Stimulated activated naive CD8-positive, alpha-beta T cell treated with anti-CD3 and anti-CD28 coated beads, Interleukin-15, Interleukin-2, amounts not matched to agents 100 ng/mL and 50 ng/mL, for 24 hours (primary cell): Measurements from ENCODE around the gene PASK.
"Not testable (repeated sequence)": the region's sequence is repeated elsewhere in the genome, so short reads cannot be mapped to it uniquely, and the experiment has no call there.

Source experiments
- H3K27ac Mint-ChIP-seq: one replicate; pipeline ENCODE4 v1.8.0; 2021; ENCODE audit warnings: mild to moderate bottlenecking, mixed read lengths
- H3K27me3 Mint-ChIP-seq: one replicate; pipeline ENCODE4 v1.8.0; 2021; ENCODE audit warnings: mixed read lengths
- H3K36me3 Mint-ChIP-seq: one replicate; pipeline ENCODE4 v1.8.0; 2021; ENCODE audit warnings: low read depth, mixed read lengths
- H3K4me1 Mint-ChIP-seq: one replicate; pipeline ENCODE4 v1.8.0; 2021; ENCODE audit warnings: low read depth, mixed read lengths
- H3K4me3 Mint-ChIP-seq: one replicate; pipeline ENCODE4 v1.8.0; 2021; ENCODE audit warnings: mild to moderate bottlenecking, mixed read lengths
- H3K9me3 Mint-ChIP-seq: one replicate; pipeline ENCODE4 v1.8.0; 2021; ENCODE audit warnings: mixed read lengths

The PASK gene

DNA sequence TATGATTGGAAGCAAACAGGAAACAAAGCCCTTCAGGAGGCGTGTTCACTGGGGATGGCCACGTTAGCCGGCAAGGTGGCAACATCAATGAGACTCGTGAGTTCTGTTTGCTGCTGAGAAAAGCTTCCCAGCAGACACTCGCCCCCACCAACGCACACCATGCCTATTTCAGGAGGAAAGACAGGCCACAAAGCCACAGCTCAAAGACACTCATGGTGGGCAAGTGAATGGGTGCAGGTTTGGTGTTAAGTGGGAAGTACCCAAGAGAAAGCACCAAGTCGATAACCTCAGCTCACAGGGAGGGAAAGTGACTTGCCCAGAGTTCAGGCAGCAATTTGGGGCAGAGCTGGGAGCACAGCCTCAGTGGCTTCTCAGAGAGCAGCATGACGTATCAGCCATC, 36.7 kb downstream of the PASK start:
- Mint-ChIP-seq H3K4me3 (peak overlapping the region; percentile 79), H3K4me1 (peaks cover 54% of the 10 kb centered on the region), H3K9me3 (no peaks in the 10 kb centered on the region)

DNA sequence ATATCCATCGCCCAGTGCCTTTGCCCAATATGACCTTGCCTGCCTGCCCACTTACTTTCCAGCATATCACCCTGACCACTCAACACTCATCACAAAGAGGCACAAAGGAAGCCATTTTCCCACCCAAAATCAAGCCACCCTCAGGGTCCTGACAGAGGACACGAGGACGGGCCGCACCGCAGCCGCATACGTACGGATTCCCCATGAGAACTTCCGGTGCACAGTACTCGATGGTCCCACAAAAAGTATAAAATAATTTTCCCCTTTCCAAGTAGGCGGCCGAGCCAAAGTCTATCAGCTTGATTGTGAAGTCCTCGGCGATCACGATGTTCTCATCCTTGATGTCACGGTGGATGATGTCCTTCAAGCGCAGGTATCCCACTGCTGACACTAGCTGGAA, 37.2 kb downstream of the PASK start:
- Mint-ChIP-seq H3K27ac (peak overlapping the region; percentile 95), H3K9me3 (no peaks in the 10 kb centered on the region), H3K27me3 (no peaks in the 10 kb centered on the region), H3K36me3 (peaks cover 53% of the 10 kb centered on the region), H3K4me3 (peak overlapping the region; percentile 79), H3K4me1 (peaks cover 54% of the 10 kb centered on the region)

More for the DNA sequence above, 36.7 kb downstream of the PASK start:
- H3K27ac Mint-ChIP-seq: peak overlapping the region; percentile 95
- peaks cover 58% of the 10 kb centered on the region for H3K36me3 Mint-ChIP-seq
- H3K27me3 Mint-ChIP-seq: no peaks in the 10 kb centered on the region

DNA sequence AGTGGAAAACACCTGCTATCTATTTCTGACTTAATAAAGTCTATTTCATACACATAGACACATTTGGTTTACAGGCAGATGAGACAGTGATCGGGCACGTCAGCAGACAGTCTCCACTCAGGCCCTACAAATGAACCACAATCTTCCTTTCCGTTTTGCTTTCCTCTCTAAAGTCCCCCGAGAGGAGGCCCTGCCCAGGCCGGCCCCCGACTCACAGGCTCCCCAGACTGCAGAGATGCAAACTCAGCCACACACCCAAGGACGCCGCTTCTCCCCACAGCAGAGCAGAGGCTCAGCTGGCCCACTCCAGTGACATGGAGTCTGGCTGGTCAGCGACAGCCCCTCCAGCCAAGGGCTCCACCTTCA, 37.8 kb downstream of the PASK start:
- Mint-ChIP-seq H3K27ac (peak overlapping the region; percentile 95), H3K9me3 (no peaks in the 10 kb centered on the region), H3K4me1 (peaks cover 54% of the 10 kb centered on the region), H3K4me3 (peak overlapping the region; percentile 79), H3K27me3 (no peaks in the 10 kb centered on the region), H3K36me3 (peaks cover 49% of the 10 kb centered on the region)

DNA sequence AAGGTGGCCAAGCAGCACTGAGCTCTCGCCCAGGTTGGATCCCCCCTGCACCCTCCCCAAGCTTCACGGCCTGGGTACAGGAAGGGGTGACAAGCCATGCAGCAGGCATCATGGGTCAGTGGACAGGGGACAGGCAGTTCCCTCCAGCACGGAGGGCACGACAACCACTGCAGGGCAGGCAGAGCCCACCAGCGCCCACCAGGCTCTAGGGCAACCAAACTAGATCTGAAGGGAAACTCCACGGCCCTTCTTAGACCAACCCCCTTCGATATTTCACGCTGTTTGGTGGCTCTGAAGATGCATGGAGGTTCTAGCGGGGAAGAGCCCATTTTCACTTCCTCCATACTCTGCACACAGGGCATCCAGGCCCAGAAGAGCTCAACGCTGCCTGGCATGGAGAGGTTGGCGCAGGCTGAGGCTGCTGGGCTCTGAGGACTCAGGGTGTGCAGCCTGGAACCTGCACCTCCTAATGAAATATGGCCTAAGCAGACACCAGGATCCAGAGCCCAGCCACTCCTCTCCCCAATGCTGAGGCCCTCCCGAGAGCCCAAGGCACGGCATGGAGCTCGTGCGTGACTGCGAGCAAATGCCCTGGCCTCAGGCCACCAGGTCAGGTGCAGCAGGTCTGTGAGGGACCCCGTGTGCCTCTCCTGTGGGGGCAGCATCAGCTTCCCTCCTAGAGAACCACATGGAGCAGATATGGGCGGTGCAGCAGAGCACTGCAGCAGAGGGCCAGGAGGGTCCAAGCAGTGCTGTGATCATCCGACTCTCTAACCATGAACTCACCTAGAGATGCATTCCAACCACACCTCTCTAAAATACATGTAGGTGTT, 38.4 kb downstream of the PASK start:
- Mint-ChIP-seq H3K4me1 (peaks cover 54% of the 10 kb centered on the region), H3K9me3 (no peaks in the 10 kb centered on the region), H3K27ac (peak overlapping the region; percentile 95), H3K36me3 (peaks cover 46% of the 10 kb centered on the region), H3K27me3 (no peaks in the 10 kb centered on the region), H3K4me3 (peak overlapping the region; percentile 79)

DNA sequence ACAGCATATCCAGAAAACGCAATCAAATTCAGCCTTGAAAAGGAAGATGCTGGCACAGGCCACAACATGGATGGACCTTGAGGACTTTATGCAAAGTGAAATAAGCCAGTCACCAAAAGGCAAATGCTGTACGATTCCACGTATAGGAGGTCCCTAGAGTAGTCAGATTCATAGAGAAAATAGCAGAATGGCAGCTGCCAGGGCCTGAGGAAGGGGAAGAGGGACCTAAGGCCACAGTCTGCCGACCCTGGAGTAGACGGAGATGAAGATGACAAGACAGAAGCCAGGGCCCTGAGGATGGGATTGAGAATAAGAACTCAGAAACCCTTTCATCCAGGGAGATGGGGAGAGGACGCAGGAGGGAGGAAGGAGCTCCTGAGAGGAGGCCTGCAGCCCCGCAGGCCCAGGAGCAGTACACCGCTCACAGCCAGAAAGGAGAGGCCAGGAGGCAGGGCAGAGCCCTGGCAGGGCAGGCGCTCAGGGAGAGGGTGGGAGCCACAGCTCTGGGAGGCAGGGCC, 39.1 kb downstream of the PASK start:
- H3K9me3 Mint-ChIP-seq: no peaks in the 10 kb centered on the region
- H3K27ac Mint-ChIP-seq: peak overlapping the region; percentile 95
- H3K36me3 Mint-ChIP-seq: peaks cover 47% of the 10 kb centered on the region
- H3K4me1 Mint-ChIP-seq: peaks cover 54% of the 10 kb centered on the region
- peak overlapping the region; percentile 79 for H3K4me3 Mint-ChIP-seq
- H3K27me3 Mint-ChIP-seq: no peaks in the 10 kb centered on the region

DNA sequence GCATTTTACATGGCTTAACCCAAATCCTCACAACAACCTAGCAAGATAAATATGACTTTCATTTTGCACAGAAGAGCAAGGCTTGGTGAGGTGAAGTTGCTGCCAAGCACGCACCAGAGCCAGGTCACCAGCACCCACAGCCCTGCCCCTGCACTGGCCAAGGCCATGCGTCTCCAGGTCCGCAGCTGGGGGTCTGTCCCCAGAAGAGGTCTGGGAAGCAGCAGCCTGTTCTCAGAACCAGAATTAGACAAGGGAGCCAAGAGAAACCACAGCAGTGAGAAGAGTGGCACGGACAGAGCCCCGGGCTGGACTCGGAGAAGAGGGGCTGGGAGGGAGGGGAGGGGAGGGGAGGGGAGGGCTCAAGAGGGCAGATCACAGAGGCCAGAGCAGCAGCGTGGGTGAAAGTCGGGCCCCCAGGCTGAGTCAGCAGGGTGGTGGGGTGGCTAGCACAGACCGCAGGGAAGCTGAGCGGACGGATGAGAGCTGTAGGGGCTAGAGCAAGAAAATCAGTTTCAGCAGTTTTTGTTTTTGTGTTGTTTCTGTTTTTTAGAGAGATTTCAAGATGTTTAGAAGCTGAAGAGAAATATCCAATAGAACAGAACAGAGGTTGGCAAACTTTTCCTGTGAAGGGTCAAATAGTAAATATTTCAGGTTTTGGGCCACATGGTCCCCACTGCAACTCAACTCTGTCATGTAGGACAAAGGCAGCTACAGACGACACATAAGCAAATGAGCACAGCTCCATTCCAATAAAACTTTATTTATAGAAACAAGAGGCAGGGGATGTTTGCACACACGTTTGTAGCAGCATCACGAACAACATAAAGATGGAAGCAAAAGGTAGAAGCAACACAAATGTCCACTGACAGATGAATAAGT, 39.8 kb downstream of the PASK start:
- no peaks in the 10 kb centered on the region for H3K27me3 Mint-ChIP-seq
- peaks cover 40% of the 10 kb centered on the region for H3K36me3 Mint-ChIP-seq
- H3K9me3 Mint-ChIP-seq: no peaks in the 10 kb centered on the region
- peaks cover 58% of the 10 kb centered on the region for H3K4me1 Mint-ChIP-seq
- peak overlapping the region; percentile 79 for H3K4me3 Mint-ChIP-seq
- peak overlapping the region; percentile 95 for H3K27ac Mint-ChIP-seq

DNA sequence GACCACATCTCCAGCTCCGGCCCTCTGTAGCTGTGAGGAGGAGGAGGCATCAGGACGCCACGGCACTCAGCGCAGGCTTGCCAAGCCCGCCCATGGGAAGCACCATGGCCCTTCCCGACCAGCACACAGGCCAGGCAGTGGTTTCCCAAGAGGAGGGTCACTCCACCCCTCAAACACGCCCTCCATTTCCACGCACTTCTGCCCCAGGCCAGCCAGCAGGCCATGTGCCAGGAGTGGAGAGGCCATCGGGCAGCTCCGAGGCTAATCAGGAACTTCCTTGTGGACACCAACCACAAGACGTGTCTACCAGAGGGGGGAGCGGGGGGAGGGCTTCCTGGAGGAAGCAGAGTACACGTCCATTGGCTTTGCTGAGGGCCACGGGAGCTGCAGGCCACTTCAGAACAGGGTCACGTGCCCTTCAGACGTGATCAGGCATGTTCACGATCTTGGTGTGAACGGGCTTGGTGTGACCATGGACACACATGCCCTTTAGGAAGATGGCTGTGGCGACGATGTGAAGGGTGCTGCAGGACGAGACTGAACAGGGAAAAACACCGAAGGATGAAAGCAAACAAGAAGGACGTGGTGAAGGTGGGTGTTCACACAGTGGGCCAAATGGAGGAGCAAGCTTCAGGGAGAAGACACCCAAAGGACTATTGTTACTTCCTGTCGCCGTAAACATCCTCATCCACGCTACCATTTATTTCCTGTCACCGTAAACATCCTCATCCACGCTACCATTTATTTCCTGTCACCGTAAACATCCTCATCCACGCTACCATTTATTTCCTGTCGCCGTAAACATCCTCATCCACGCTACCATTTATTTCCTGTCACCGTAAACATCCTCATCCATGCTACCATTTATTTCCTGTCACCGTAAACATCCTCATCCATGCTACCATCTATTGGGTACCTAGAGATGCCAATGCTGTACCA, 40.7 kb downstream of the PASK start:
- peaks cover 33% of the 10 kb centered on the region for H3K36me3 Mint-ChIP-seq
- H3K27me3 Mint-ChIP-seq: no peaks in the 10 kb centered on the region
- no peaks in the 10 kb centered on the region for H3K9me3 Mint-ChIP-seq

DNA sequence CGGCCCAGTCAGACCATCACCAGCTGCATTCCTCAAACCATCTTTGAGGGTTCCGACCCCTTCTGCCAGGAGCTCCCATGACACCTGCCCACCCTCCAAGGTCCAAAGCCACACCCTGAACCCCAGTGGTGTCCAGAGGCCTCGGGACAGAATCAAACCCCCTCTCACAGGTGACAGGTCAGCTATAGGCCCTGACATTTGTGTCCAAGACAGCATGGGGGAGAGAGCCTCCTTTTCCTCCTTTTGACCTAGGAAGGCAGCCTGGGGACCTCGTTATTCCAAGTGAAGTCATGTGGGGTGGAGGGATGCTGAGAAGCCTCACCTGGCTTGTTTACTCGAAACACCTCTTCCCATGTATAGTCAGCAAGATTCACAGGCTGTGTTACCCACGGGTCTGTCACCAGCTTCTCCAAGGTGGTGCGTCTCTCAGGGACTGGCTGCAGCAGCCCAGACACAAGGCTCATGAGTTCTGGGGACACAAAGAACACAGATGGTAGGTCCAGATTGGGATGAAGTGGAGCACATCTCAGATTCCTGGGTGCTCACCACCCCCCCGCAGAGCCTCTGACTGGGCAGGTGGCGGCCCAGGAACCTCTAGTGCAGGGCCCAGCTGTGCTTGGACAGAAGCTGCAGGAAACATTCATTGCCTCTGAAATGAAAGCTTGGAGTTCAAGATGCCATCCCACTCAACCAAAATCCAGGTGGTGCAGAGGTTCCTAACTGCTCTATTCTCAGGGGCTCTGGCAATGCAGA, 42.1 kb downstream of the PASK start:
- peaks cover 68% of the 10 kb centered on the region for H3K4me1 Mint-ChIP-seq
- no peak overlapping the region for H3K27ac Mint-ChIP-seq
- no peaks in the 10 kb centered on the region for H3K9me3 Mint-ChIP-seq
- H3K27me3 Mint-ChIP-seq: no peaks in the 10 kb centered on the region
- peaks cover 32% of the 10 kb centered on the region for H3K36me3 Mint-ChIP-seq
- no peak overlapping the region for H3K4me3 Mint-ChIP-seq

More for the DNA sequence above, 40.7 kb downstream of the PASK start:
- Mint-ChIP-seq H3K4me1 (peaks cover 65% of the 10 kb centered on the region), H3K27ac (peak overlapping the region; percentile 95), H3K4me3 (peak overlapping the region; percentile 79)

DNA sequence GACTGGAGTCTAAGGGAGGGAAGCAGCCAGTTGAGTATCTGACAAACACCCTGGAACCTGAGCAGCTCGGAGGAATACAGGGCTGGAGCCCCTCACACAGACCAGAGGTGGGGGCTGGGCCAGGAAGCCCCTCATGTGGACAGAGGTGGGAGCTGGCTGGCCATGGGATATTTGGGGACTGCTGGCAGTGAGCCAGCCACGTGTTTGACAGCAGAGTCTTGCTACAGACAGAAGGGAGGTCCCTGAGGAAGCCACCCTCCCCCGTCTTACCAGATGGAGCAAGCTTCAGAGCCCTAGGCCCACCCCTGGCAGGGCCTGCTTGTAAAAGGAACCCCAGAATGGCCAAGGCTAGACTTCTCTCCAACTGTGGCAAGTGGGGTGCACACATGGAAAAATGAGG, 43.6 kb downstream of the PASK start:
- H3K9me3 Mint-ChIP-seq: no peaks in the 10 kb centered on the region
- H3K27ac Mint-ChIP-seq: peak overlapping the region; percentile 31
- no peaks in the 10 kb centered on the region for H3K27me3 Mint-ChIP-seq
- H3K4me1 Mint-ChIP-seq: peaks cover 57% of the 10 kb centered on the region
- peaks cover 20% of the 10 kb centered on the region for H3K36me3 Mint-ChIP-seq
- H3K4me3 Mint-ChIP-seq: no peak overlapping the region

DNA sequence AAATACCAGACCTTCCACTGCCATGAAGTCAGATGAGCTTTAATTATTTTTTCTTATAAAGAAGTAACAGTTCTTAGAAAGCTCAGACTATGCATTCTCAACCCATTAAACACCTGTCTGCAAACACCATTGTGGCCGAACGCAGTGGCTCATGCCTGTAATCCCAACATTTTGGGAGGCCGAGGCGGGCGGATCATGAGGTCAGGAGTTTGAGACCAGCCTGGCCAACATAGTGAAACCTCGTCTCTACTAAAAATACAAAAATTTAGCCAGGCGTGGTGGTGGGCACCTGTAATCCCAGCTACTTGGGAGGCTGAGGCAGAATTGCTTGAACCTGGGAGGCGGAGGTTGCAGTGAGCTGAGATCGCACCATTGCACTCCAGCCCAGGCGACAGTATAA, 44.7 kb downstream of the PASK start:
- peaks cover 23% of the 10 kb centered on the region for H3K36me3 Mint-ChIP-seq
- H3K4me3 Mint-ChIP-seq, H3K27me3 Mint-ChIP-seq, H3K9me3 Mint-ChIP-seq, H3K27ac Mint-ChIP-seq: not testable (repeated sequence)
- H3K4me1 Mint-ChIP-seq: peaks cover 57% of the 10 kb centered on the region

DNA sequence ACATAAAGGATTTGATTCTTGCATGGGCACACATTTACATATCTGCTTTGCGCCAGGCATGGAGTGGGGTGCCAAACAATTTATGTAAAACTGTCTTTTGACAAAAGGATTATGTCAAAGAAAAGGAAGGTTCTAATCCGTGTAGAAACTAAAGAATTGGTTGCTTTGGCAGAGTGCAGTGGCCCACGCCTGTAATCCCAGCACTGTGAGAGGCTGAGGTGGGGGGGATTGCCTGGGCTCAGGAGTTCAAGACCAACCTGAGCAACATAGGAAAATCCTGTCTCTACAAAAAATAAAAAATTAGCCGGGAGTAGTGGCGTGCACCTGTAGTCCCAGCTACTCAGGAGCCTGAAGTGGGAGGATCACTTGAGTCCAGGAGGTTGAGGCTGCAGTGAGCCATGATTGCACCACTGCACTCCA, 46.1 kb downstream of the PASK start:
- Mint-ChIP-seq H3K4me3 (peak overlapping the region; percentile 89), H3K9me3 (no peaks in the 10 kb centered on the region), H3K27ac (peak overlapping the region; percentile 91), H3K4me1 (peaks cover 57% of the 10 kb centered on the region), H3K27me3 (no peaks in the 10 kb centered on the region), H3K36me3 (peaks cover 28% of the 10 kb centered on the region)

DNA sequence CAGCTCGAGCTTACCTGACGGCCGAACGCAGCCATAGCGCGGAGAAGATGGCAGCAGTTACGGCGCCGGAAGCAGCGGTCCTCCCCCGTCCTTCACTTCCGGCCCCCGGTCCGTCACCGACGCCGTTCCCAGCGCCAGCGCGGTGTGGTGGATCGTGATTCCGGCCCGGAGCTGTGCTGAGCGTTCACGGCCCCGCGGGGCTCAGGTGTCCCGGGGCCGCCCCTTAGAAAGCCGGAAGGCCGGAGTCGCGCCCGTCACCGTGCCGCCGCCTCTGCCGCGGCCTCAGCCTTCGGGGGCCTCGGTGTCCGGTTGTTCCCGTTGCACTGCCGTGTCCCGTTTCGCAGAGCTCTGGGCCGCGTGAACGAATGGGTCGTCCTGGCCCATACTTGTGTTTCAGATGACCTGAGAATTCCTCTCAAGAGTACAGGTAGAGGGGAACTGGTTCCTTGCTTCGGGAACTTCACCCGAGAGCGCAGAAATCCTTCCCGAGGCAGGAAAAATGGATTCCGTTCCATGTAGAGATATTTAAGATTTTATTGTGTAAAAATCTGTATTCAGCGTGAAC, 47.0 kb downstream of the PASK start, which contains the start of gene MTERF4:
TSS of gene MTERF4 (minus strand) at position 49 of the 565 bp plus-strand sequence. CDS start at position 35, 14 bp downstream.
- Mint-ChIP-seq H3K27ac (peak within 1 kb of the TSS; percentile 91), H3K9me3 (no peaks in the 10 kb centered on the region), H3K4me3 (peak within 1 kb of the TSS; percentile 89), H3K36me3 (peaks cover 33% of the 10 kb centered on the region), H3K4me1 (peaks cover 61% of the 10 kb centered on the region), H3K27me3 (no peaks in the 10 kb centered on the region)

DNA sequence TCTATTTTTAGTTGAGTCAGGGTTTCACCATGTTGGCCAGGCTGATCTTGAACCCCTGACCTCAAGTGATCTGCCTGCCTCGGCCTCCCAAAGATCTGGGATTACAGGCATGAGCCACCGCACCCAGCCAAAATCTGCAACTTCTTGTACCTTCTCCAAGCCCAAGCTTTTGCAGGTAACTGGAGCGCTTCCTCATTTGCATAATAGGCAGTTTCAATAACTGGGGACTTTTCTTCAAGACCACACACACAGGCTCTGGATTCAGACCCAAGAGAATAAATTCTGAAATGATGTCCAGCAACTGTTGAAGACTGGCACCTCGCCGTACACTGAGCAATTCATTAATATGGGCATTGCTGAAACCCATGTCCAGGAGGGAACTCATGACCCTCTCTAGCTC, 50.0 kb downstream of the PASK start:
- Mint-ChIP-seq H3K27ac (peak overlapping the region; percentile 46), H3K4me1 (peaks cover 81% of the 10 kb centered on the region), H3K4me3 (no peak overlapping the region), H3K36me3 (peaks cover 56% of the 10 kb centered on the region), H3K9me3 (no peaks in the 10 kb centered on the region), H3K27me3 (no peaks in the 10 kb centered on the region)
